GM03348 (cell line): ENCODE results near the gene NME4.
A peak's percentile ranks its signal among the peaks of the same experiment; 100 is the strongest.

Experiments
- DNase-seq: peaks from one replicate; pipeline ENCODE4 v3.0.0; 2012; ENCODE audit warnings: low spot score

The NME4 gene

GRCh38 chr16:426906-427249 lies 29.9 kb downstream of the NME4 start:
- peak; percentile 39 for DNase-seq

- DNase-seq = no peak
Observed at GRCh38 chr16:427250-427649, 30.3 kb downstream of the NME4 start.

DNA sequence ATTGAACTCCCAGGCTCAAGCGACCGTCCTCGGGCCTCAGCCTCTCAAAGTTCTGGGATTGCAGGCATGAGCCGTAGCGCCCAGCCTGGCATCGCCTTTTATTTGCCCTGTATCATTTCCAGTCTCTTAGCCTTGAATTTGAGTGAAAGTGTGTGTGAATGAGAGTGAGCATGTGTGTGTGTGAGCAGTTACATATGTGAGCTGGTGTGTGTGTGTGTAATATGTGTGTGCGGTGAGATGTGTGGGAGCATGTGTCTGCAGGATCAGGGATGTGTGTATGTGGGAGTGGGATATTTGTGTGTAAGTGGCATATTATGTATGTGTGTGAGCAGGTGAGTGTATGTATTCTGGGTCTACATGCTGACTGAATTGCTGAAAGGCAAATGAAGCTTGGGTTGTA lies 33.9 kb downstream of the NME4 start:
- no peak for DNase-seq

- DNase-seq = no peak
Observed at GRCh38 chr16:440627-441026, 43.6 kb downstream of the NME4 start.

- DNase-seq = no peak
Observed at GRCh38 chr16:441447-441846, 44.4 kb downstream of the NME4 start.

DNA sequence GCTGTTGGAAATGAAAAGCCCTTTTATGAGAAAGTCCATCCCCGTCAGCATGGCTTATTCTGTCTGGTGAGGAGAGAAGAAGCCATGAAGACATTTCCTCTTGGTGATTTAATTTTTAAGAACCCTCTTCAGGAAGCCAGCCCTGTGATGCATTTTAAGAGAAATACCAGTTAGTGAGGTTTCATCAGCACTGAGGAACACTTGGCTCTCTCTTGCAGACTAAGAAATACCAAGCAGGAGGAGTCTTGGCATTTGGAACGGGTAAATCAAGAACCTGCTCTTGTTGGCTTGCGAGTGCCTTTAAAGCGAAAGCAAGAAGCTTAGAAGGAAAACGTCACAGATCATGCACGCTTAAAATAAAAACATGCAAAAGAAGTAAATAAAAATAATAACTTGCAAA lies 46.0 kb downstream of the NME4 start:
- DNase-seq = no peak

GRCh38 chr16:444027-444426 lies 47.0 kb downstream of the NME4 start:
- no peak for DNase-seq

GRCh38 chr16:445566-445965 lies 48.6 kb downstream of the NME4 start:
- DNase-seq = no peak
